HL-60/S4 treated with retinoic acid at 250 ng/mL for 4 days and 3 days (cell line): Measurements from ENCODE around the gene CYP2D6.

Source experiments
- in situ Hi-C: fragments of 300-500 bp; cut with MboI; formaldehyde crosslinking; loops from 2 replicates; pipeline ENCODE4 v1.7.0; 2022; ENCODE audit warnings: low sequenced_read_pairs

The CYP2D6 gene

DNA sequence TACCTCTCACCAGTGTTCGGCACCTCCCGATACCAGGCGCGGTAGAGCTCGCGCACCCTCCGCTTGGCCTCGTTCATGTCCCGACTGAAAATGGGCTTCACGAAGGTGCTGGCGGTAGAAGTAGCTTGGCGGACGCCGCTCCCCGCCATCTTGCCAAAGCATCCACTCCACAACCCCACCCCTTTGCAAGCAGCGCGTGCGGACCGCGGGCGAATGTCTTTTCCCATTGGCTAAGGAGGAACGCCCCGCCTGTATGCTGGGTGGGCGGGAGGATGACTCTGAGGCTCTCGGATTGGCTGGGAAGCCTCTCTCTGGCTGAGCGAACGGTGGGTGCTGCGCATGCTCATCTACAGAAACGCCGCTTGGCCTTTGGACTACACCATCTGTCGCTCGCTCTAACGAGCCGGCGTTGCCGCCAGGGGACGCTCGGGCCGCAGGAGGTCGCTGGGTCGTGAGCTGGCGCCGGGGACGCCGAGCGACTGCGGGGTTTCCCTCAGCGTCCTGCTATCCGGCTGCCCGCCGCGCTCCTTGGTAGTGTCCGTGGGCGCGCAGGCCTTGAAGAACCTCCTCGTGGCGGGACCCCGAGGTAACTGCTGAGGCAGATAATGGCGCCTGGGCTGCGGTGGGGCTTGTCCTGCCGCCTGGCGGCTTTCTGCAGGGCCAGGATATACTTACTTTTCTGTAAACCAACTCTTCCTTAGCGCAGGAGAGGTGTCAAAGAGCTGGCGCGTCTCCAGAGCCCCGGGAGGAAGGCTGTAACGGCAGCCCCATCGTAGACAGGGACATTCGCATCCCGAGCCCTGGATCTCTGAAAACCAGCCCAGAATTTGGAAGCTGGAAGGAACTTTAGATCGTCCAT is 39.8 kb downstream of the CYP2D6 start, which contains the start of gene NDUFA6:
Gene NDUFA6 (minus strand): TSS at position 177 of the 859 bp plus-strand sequence. CDS start 28 bp downstream, at position 149.
- in situ Hi-C loops = no loop called here

DNA sequence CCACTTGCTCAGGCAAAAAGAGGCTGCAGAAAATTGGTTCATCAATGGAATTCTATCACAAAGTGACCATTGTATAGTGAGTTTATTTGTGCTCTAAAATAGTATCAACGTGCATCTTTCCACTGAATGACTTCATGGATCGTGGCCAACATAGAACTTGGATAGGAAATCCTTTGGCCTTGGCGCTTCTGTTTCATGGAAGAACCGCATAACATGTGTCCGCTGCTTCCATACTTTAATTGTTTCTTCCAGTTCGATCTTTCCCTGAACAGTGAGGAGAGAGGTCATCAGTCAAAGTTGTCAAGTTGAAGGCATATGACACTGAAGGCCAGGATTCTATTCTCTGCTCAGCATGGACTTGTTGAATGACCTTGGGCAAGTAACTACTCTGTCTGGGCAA is 44.6 kb downstream of the CYP2D6 start:
- in situ Hi-C loops = no loop called here

DNA sequence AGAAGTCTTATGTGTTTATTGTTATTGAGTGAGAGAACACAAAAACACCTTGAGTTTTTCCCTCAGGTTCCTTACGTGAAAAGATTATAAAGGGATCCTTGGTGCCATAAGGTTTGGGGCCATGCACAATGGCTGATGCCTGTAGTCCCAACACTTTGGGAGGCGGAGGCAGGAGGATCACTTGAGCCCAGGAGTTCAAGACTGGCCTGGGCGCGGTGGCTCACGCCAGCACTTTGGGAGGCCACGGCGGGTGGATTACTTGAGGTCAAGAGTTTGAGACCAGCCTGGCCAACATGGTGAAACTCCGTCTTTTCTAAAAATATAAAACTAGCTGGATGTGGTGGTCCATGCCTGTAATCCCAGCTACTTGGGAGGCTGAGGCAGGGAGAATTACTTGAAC is 45.7 kb downstream of the CYP2D6 start:
- in situ Hi-C loops = no loop called here

DNA sequence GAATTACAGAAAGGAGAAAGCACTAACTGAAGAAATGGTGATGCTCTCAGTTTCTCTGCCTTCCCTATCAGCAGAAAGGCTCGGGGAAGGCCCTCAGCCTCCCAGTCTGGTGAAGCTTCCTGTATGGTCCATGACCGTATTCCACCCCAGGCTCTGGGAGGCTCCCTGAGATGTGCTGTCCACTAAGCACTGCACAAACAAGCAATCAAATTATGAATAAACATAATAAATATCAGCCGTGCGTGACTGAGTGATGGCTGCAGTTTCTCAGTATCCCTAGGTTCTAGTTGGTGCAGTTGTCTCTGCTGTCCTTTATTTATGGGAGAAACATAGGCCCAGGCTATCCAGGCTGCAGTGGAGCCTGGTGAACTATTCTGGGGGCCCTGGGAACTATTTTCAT is 47.5 kb downstream of the CYP2D6 start:
- in situ Hi-C loops = no loop called here

DNA sequence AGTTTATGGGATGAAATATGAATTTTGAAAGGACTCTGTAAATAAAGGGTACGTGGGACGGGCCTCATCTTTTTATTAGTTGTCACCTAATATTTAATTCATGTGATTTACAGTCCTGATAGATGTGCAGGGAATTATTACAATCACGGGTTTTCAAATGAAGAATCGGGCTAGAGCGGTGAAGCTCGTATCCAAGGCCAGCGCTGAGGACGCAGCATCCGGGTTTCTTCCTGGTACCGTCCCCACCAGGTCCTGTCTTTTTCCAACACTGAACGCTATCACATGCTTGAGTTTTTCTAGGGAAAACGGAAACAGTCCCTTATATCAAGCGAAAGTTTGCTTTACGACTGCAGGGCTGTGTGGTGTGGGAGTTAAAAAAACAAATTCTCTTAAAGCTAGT is 50.3 kb downstream of the CYP2D6 start:
- in situ Hi-C loops = no loop called here

DNA sequence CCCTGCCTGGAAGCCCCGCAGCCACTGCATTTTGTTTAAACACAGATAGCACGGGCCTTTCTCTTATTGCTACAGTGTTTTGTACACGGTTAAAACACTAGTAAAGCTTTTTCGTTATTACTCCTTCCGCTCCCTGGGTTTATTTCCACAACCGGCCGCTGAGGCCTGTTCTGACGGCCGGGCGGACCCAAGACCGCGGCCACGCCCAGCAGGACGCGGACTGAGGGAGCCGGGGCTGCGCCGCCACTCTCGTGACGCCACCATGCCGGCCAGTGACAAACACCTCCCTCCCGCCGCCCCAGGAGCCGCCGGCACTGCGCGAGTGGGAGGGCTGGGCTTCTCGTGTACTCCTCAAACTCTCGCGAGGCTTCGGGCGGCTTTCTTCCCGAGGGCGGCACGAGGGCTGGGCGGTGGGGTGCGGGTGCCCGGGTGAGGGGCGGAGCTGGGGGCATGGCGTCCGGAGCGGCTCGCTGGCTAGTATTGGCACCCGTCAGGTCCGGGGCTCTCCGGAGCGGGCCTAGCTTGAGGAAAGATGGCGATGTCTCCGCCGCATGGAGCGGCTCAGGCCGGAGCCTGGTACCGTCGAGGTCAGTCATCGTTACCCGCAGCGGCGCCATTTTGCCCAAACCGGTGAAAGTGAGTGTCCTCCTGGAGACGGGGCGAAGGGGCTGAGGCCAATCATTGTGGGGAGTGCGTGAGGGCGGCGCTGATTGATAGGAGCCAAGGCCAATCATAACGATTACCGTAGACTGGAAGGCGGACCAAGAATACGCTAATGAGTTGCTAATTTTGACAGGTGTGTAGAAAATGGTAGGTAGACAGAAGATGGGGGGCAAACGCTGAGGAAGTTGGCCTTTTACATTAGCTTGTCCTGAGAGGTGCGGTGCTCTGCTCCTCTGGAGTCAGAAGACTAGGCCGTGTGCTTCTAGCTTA is 51.0 kb downstream of the CYP2D6 start, which contains the start of gene SMDT1:
Gene SMDT1 (plus strand): TSS at position 382 of the 933 bp plus-strand sequence. CDS start 69 bp downstream, at position 451.
- in situ Hi-C loops = no loop called here

DNA sequence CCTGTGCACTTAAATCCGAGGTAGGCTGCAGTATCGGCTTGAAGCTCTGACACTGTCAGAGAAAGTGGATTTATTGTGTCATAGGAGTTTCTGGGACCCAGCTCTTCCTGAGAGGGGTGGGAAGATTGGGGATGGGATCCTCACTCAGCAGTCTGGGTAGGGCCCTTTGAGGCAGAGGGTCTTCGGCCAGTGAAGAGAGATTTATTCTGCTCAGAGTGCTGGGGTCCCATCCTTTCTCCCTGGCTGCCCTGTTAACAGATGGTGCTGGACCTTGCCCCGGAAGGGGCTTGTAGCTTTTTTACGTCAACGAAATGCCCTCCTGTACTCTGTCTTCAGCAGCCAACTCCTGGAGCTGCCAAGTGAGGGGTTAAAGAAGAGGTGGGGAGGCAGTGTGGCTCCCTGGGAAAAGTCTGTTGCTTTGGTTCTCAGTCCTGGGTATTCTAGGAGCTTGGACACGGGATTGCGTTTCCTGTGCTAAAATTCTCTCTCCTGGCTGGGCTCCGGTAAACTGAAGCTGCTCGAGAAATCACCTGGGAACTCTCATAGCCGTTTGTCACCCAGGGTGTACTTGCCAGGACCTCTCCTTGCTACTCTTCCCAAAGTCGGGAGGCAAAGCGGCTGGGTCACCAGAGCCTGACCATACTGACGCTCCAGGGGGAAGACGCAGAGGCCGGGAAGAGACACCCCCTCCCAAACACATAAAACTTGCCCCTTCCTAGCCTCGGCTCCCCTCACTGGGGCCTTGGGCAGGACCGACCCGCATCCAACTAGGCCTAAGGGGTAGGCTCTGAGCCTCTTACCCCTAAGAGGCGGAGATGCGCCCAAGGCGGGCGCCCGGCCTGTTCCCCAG is 51.9 kb downstream of the CYP2D6 start:
- in situ Hi-C loops = no loop called here

DNA sequence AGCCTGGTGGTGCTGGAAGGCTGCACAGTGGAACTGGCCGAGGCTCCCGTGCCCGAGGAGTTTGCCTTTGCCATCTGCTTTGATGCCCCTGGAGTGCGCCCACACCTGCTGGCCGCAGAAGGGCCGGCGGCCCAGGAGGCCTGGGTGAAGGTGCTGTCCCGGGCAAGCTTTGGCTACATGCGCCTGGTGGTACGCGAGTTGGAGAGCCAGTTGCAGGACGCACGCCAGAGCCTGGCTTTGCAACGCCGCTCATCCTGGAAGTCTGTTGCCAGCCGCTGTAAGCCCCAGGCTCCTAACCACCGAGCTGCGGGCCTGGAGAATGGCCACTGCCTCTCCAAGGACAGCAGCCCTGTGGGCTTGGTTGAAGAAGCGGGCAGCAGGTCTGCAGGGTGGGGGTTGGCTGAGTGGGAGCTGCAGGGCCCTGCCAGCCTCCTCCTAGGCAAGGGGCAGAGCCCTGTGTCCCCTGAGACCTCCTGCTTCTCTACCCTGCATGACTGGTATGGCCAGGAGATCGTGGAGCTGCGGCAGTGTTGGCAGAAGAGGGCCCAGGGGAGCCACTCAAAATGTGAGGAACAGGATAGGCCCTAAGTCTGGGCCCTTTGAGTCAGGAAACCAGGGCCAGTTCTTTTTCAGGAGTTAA is 53.0 kb downstream of the CYP2D6 start:
- in situ Hi-C loops = no loop called here

DNA sequence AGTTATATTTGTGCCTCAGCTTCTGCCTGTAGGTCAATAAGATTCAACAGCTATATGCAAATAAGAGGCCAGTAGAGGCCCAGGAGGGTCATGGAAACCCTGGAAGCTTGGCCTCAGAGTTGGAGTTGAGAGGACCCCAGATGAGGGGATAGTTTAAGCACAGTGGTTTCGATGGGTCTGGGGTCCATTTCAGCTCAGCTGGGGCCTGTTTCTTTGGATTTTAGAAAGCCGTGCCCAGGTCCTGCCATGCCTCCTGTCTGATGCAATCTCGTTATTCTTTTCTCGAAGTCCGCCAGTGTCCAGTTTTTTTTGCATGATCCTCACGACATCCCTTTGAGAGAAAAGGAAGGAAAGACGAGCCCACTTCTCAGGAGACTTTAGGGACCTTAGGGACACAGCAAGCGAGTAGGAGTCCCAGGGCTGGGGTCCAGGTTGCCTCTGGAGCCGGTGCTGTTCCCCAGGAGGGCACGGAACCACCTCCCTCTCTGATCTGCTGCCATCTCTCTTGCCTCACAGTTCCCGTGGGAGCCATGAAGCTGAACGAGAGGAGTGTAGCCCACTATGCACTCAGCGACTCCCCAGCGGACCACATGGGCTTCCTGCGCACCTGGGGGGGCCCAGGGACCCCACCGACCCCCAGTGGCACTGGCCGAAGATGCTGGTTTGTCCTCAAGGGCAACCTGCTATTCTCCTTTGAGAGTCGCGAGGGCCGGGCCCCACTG is 53.7 kb downstream of the CYP2D6 start:
- in situ Hi-C loops = no loop called here
